ENCODE measurements around the gene FAF1. TPM values are rescaled to one million over a fixed set of nuclear protein-coding genes. Genes with fewer than 3 reads are reported as not detected.

FAF1 gene
- total RNA-seq, 4 donors from 2014 or later = 25.1 to 55.7 (median 38.8) TPM

DNA sequence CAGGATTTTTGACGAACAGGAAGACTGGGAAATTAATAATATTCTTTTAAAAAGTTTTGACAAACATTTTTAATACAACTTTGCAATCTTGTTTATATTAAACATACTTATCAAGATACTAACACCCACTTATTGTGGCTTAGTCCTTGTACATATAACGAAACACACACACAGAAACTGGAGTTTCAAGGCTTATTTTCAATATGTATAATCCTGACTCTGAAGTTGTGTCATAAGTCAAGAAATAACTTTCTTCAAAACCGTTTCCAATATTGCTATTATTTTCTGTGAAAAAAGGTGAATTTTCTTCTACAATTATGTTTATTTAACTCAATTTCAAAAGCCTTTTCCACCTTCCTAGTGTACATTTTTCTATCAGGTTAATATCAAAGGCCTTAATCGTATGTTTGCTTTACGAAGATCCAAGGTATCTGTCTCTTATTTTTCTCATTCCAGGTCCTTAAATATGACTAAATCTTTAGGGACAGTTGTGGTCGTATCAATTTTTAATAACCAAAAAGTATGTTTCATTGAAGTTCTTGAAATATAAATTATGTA, 11.8 kb upstream of the FAF1 start:
- Histone ChIP-seq H3K4me3 (peak overlapping the region in 3 of 4 donors; percentile 4 to 87 (median 76)), H3K9me3 (no peaks in the 10 kb centered on the region), H3K36me3 (no peaks in the 10 kb centered on the region), H3K27ac (peak overlapping the region; percentile 66 to 98 (median 95)), H3K27me3 (peaks cover 0 to 7% of the 10 kb centered on the region in 2 donors), H3K4me1 (peaks cover 0 to 26% (median 4%) of the 10 kb centered on the region in 4 donors)
- WGBS, 2 donors = 34 to 43% methylated on average over 6 of the region's 6 CpGs
- no peak for DNase-seq (ENCODE audit: low spot score in 2 of 2)
- TF ChIP-seq POLR2A (IDR thresholded peaks at IDR 0.05) = no peak
- no peak for TF ChIP-seq EP300 (IDR thresholded peaks at IDR 0.05)
- TF ChIP-seq, protein P1, sequence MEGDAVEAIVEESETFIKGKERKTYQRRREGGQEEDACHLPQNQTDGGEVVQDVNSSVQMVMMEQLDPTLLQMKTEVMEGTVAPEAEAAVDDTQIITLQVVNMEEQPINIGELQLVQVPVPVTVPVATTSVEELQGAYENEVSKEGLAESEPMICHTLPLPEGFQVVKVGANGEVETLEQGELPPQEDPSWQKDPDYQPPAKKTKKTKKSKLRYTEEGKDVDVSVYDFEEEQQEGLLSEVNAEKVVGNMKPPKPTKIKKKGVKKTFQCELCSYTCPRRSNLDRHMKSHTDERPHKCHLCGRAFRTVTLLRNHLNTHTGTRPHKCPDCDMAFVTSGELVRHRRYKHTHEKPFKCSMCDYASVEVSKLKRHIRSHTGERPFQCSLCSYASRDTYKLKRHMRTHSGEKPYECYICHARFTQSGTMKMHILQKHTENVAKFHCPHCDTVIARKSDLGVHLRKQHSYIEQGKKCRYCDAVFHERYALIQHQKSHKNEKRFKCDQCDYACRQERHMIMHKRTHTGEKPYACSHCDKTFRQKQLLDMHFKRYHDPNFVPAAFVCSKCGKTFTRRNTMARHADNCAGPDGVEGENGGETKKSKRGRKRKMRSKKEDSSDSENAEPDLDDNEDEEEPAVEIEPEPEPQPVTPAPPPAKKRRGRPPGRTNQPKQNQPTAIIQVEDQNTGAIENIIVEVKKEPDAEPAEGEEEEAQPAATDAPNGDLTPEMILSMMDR (IDR thresholded peaks at IDR 0.05) = no peak

- Histone ChIP-seq H3K4me3 (peak overlapping the region; percentile 74 to 87 (median 76)), H3K9me3 (no peaks in the 10 kb centered on the region), H3K4me1 (peaks cover 0 to 27% (median 6%) of the 10 kb centered on the region in 4 donors), H3K27ac (peak overlapping the region; percentile 92 to 98 (median 98)), H3K36me3 (no peaks in the 10 kb centered on the region), H3K27me3 (peaks cover 0 to 7% of the 10 kb centered on the region in 2 donors)
- no peak for DNase-seq (ENCODE audit: low spot score in 2 of 2)
- WGBS, 2 donors = 11 to 13% methylated on average over 7 of the region's 7 CpGs
- TF ChIP-seq EP300 (IDR thresholded peaks at IDR 0.05) (no peak), POLR2A (IDR thresholded peaks at IDR 0.05) (no peak)
- TF ChIP-seq, protein P1 (IDR thresholded peaks at IDR 0.05) = no peak
These were observed 11.0 kb upstream of the FAF1 start for GRCh38 chr1:50970931-50971582.

- peak overlapping the region; percentile 92 to 98 (median 98) for H3K27ac ChIP-seq
These were observed 10.4 kb upstream of the FAF1 start for GRCh38 chr1:50970509-50970887.

DNA sequence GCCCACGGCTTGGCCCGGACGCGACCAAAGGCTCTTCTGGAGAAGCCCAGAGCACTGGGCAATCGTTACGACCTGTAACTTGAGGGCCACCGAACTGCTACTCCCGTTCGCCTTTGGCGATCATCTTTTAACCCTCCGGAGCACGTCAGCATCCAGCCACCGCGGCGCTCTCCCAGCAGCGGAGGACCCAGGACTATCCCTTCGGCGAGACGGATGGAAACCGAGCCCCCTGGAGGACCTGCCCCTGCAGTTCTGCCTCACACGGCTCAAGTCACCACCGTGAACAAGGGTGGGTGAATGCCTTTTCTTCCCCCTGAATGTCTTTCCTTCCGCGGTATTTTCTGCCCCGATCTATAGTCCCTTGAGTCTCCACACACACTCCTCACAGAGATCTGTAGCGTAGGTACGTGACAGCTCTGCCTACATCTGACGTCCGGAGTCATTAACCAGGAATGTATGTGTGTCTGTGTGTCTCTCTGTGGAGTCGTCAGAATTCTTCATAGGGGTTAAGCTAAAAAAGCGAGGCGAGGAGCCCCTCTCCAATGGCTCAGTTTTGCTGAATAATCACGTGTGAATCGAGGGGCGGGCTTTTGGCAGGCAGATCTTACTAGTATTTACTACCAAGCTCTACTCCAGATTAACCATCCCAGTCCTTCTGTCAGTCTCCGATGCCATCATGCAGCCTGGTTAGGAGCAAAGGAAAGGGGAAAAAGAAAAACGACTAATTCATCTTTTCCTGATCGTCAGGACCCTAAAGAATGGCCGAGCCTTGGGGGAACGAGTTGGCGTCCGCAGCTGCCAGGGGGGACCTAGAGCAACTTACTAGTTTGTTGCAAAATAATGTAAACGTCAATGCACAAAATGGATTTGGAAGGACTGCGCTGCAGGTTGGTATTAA, 9.8 kb upstream of the FAF1 start, which contains the start of gene CDKN2C:
CDKN2C (plus strand) TSS at position 635 of the 898 bp plus-strand sequence; CDS start at position 759, 124 bp downstream.
- Histone ChIP-seq H3K27ac (peak within 1 kb of the TSS; percentile 92 to 98 (median 98)), H3K27me3 (peaks cover 0 to 7% of the 10 kb centered on the region in 2 donors), H3K4me3 (peak within 1 kb of the TSS; percentile 74 to 87 (median 76)), H3K9me3 (no peaks in the 10 kb centered on the region), H3K36me3 (no peaks in the 10 kb centered on the region), H3K4me1 (peaks cover 0 to 27% (median 6%) of the 10 kb centered on the region in 4 donors)
- WGBS, 2 donors = 0 to 1% methylated on average over 43 of the region's 44 CpGs
- DNase-seq (ENCODE audit: low spot score in 2 of 2) = peak; percentile 67 to 77
- peak; percentile 62 to 74 for TF ChIP-seq POLR2A (IDR thresholded peaks at IDR 0.05)
- TF ChIP-seq EP300 (IDR thresholded peaks at IDR 0.05) = peak in 1 of 2 donors; percentile 92
- TF ChIP-seq, protein P1 (IDR thresholded peaks at IDR 0.05) = no peak

More at GRCh38 chr1:50970509-50970887, 10.4 kb upstream of the FAF1 start:
- 9 to 10% methylated on average over 6 of the region's 6 CpGs for WGBS, 2 donors
- no peaks in the 10 kb centered on the region for H3K9me3 ChIP-seq
- peak overlapping the region; percentile 74 to 87 (median 76) for H3K4me3 ChIP-seq
- peaks cover 0 to 7% of the 10 kb centered on the region in 2 donors for H3K27me3 ChIP-seq
- DNase-seq (ENCODE audit: low spot score in 2 of 2) = no peak
- H3K4me1 ChIP-seq = peaks cover 0 to 27% (median 6%) of the 10 kb centered on the region in 4 donors
- no peak for TF ChIP-seq EP300 (IDR thresholded peaks at IDR 0.05)
- TF ChIP-seq, protein P1 (IDR thresholded peaks at IDR 0.05) = no peak
- TF ChIP-seq POLR2A (IDR thresholded peaks at IDR 0.05) = no peak
- H3K36me3 ChIP-seq = no peaks in the 10 kb centered on the region

All from tibial nerve (tissue), 4 donors.